Activated T-helper 2 cell treated with anti-CD3 and anti-CD28 coated beads, Interferon-gamma antibody, Interleukin-2, Interleukin-4, amounts not matched to agents 10 μg/mL and 5 μg/mL and 100 μg/mL, durations not matched to agents 14 hours and 24 hours and 36 hours (primary cell): ENCODE results near the gene PER1. TPM values are rescaled to one million over a fixed set of nuclear protein-coding genes. Genes with fewer than 3 reads are reported as not detected.

Experiments
- DNase-seq: peaks from one replicate; pipeline ENCODE4 v3.0.0; 2021; ENCODE audit warnings: low spot score
- H3K27ac Mint-ChIP-seq: one replicate; pipeline ENCODE4 v1.8.0; 2021; ENCODE audit warnings: mixed read lengths
- H3K27me3 Mint-ChIP-seq: one replicate; pipeline ENCODE4 v1.8.0; 2021; ENCODE audit warnings: low read depth, mixed read lengths
- H3K36me3 Mint-ChIP-seq: one replicate; pipeline ENCODE4 v1.8.0; 2021; ENCODE audit warnings: low read depth, mixed read lengths
- H3K4me1 Mint-ChIP-seq: one replicate; pipeline ENCODE4 v1.8.0; 2021; ENCODE audit warnings: low read depth, mixed read lengths
- H3K4me3 Mint-ChIP-seq: one replicate; pipeline ENCODE4 v1.8.0; 2021; ENCODE audit warnings: low read depth, mild to moderate bottlenecking, moderate library complexity, mixed read lengths
- H3K9me3 Mint-ChIP-seq: one replicate; pipeline ENCODE4 v1.8.0; 2021; ENCODE audit warnings: mixed read lengths
- intact Hi-C: fragments of 100-400 bp; cut with micrococcal nuclease; formaldehyde crosslinking; loops from one replicate; pipeline ENCODE4 v1.15.1; 2023
- total RNA-seq: library from RNA; stranded (reverse); gene quantifications from 2 replicates; pipeline ENCODE4 v1.2.3, GENCODE V29; 2022

PER1 gene
- 41.8 and 43.2 TPM in 2 replicates for total RNA-seq

GRCh38 chr17:8152112-8152775 lies at the start of gene PER1:
Gene PER1, minus strand, starts transcription at chr17:8152404. Its CDS starts 1,698 bp downstream, at chr17:8150706.
- H3K4me3 Mint-ChIP-seq: peak within 1 kb of the TSS; percentile 94
- peaks cover 23% of the 10 kb centered on the region for H3K36me3 Mint-ChIP-seq
- intact Hi-C loops: no loop called here
- H3K27me3 Mint-ChIP-seq: no peaks in the 10 kb centered on the region
- DNase-seq: peak; percentile 85
- H3K27ac Mint-ChIP-seq: peak within 1 kb of the TSS; percentile 97
- H3K9me3 Mint-ChIP-seq: no peaks in the 10 kb centered on the region
- peaks cover 25% of the 10 kb centered on the region for H3K4me1 Mint-ChIP-seq

- intact Hi-C loops: loop anchor here (1.0 to 5.0 kb wide), 2 partner anchors 8 to 95 kb away; partner anchors contain the start of gene RANGRF
- H3K27me3 Mint-ChIP-seq: no peaks in the 10 kb centered on the region
- H3K36me3 Mint-ChIP-seq: no peaks in the 10 kb centered on the region
- peak; percentile 72 for DNase-seq
- no peaks in the 10 kb centered on the region for H3K9me3 Mint-ChIP-seq
- H3K27ac Mint-ChIP-seq: no peak overlapping the region
- no peak overlapping the region for H3K4me3 Mint-ChIP-seq
- H3K4me1 Mint-ChIP-seq: peaks cover 20% of the 10 kb centered on the region
Observed at GRCh38 chr17:8192070-8192815, 40.0 kb upstream of the PER1 start.

- no peak overlapping the region for H3K4me3 Mint-ChIP-seq
- intact Hi-C loops: loop anchor here (5.0 kb wide), 1 partner anchor 97 kb away; the partner anchor contains the start of gene RANGRF
- no peaks in the 10 kb centered on the region for H3K9me3 Mint-ChIP-seq
- no peaks in the 10 kb centered on the region for H3K36me3 Mint-ChIP-seq
- no peak for DNase-seq
- H3K27me3 Mint-ChIP-seq: no peaks in the 10 kb centered on the region
- peak overlapping the region; percentile 86 for H3K27ac Mint-ChIP-seq
- H3K4me1 Mint-ChIP-seq: peaks cover 11% of the 10 kb centered on the region
Observed at GRCh38 chr17:8190506-8190905, 38.3 kb upstream of the PER1 start.

GRCh38 chr17:8189711-8190477 lies 37.7 kb upstream of the PER1 start, which contains the start of gene BORCS6:
Gene BORCS6, minus strand, starts transcription at chr17:8190180. Its CDS starts 40 bp downstream, at chr17:8190140.
- H3K27ac Mint-ChIP-seq: peak within 1 kb of the TSS; percentile 86
- H3K4me3 Mint-ChIP-seq: no peak within 1 kb of the TSS

GRCh38 chr17:8189041-8189710 lies 37.0 kb upstream of the PER1 start:
- no peak overlapping the region for H3K4me3 Mint-ChIP-seq
- H3K4me1 Mint-ChIP-seq: peaks cover 11% of the 10 kb centered on the region
- intact Hi-C loops: no loop called here
- peak overlapping the region; percentile 50 for H3K27ac Mint-ChIP-seq
- no peaks in the 10 kb centered on the region for H3K9me3 Mint-ChIP-seq
- no peaks in the 10 kb centered on the region for H3K27me3 Mint-ChIP-seq
- DNase-seq: peak; percentile 37
- H3K36me3 Mint-ChIP-seq: no peaks in the 10 kb centered on the region

More at GRCh38 chr17:8189711-8190477, 37.7 kb upstream of the PER1 start, which contains the start of gene BORCS6:
- no peaks in the 10 kb centered on the region for H3K36me3 Mint-ChIP-seq
- intact Hi-C loops: loop anchor here (5.0 kb wide), 1 partner anchor 97 kb away; the partner anchor contains the start of gene RANGRF
- no peaks in the 10 kb centered on the region for H3K9me3 Mint-ChIP-seq
- H3K4me1 Mint-ChIP-seq: peaks cover 11% of the 10 kb centered on the region
- peak; percentile 95 for DNase-seq
- H3K27me3 Mint-ChIP-seq: no peaks in the 10 kb centered on the region

- H3K9me3 Mint-ChIP-seq: no peaks in the 10 kb centered on the region
- no peaks in the 10 kb centered on the region for H3K27me3 Mint-ChIP-seq
- no peak overlapping the region for H3K4me3 Mint-ChIP-seq
- no peak overlapping the region for H3K27ac Mint-ChIP-seq
- peak; percentile 20 for DNase-seq
- no peaks in the 10 kb centered on the region for H3K36me3 Mint-ChIP-seq
- intact Hi-C loops: no loop called here
- peaks cover 14% of the 10 kb centered on the region for H3K4me1 Mint-ChIP-seq
Observed at GRCh38 chr17:8188263-8188839, 36.1 kb upstream of the PER1 start.

- Mint-ChIP-seq H3K27me3 (peaks cover 2% of the 10 kb centered on the region), H3K4me3 (no peak overlapping the region), H3K9me3 (no peaks in the 10 kb centered on the region), H3K36me3 (no peaks in the 10 kb centered on the region), H3K27ac (no peak overlapping the region), H3K4me1 (peaks cover 14% of the 10 kb centered on the region)
- intact Hi-C loops: loop anchor here (1.0 kb wide), 9 partner anchors 14 to 67 kb away; partner anchors contain the start of genes CTC1 and HES7
- peak; percentile 89 for DNase-seq
Observed at GRCh38 chr17:8187517-8188262, 35.5 kb upstream of the PER1 start.

GRCh38 chr17:8186787-8187516 lies 34.7 kb upstream of the PER1 start:
- Mint-ChIP-seq H3K27me3 (peaks cover 6% of the 10 kb centered on the region), H3K4me1 (peaks cover 16% of the 10 kb centered on the region), H3K4me3 (no peak overlapping the region), H3K27ac (no peak overlapping the region), H3K9me3 (no peaks in the 10 kb centered on the region), H3K36me3 (no peaks in the 10 kb centered on the region)
- DNase-seq: peak; percentile 91
- intact Hi-C loops: loop anchor here (1.0 kb wide), 9 partner anchors 14 to 67 kb away; partner anchors contain the start of genes CTC1 and HES7

GRCh38 chr17:8186446-8186786 lies 34.2 kb upstream of the PER1 start:
- H3K4me1 Mint-ChIP-seq: peaks cover 17% of the 10 kb centered on the region
- DNase-seq: no peak
- no peak overlapping the region for H3K4me3 Mint-ChIP-seq
- H3K27ac Mint-ChIP-seq: no peak overlapping the region
- H3K36me3 Mint-ChIP-seq: no peaks in the 10 kb centered on the region
- intact Hi-C loops: no loop called here
- H3K27me3 Mint-ChIP-seq: peaks cover 7% of the 10 kb centered on the region
- H3K9me3 Mint-ChIP-seq: no peaks in the 10 kb centered on the region

GRCh38 chr17:8185582-8186445 lies 33.6 kb upstream of the PER1 start:
- Mint-ChIP-seq H3K27ac (peak overlapping the region; percentile 30), H3K4me3 (no peak overlapping the region), H3K9me3 (no peaks in the 10 kb centered on the region), H3K4me1 (peaks cover 14% of the 10 kb centered on the region), H3K36me3 (no peaks in the 10 kb centered on the region), H3K27me3 (peaks cover 8% of the 10 kb centered on the region)
- intact Hi-C loops: no loop called here
- DNase-seq: peak; percentile 78
